ENCODE results near the gene SIRPB2.

Gene SIRPB2

DNA sequence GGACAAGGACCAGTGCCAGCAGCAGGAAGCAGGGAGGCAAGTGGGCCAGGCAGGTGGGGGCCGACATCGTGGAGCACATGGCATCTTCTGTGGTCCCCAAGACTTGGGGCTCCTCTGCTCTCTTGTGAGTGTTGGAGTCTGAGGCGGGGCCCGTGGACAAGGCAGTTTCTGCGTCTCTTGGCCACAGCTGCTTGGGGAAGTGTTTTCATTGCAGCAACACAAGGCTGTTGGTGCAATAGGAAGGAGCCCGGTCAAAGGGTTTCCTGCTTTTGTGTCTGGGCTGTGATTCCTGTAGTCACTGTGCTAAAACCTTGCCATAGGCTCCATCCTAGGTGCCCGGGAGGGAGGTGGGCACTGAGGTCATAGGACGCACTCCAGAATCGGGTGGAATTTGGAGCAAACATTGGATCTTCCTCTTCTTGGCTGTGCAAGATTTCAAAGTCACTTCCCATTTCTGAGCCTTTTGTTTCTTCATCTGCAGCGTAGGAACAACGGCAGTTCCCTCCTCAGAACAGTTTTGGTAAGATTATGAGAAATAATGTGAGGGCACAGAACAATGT lies at the start of gene SIRPB2:
SIRPB2 (minus strand) TSS at position 140 of the 560 bp plus-strand sequence; CDS start at position 79, 61 bp downstream.
- DNase-seq, result peak in 1 of 2 donors; percentile 49

DNA sequence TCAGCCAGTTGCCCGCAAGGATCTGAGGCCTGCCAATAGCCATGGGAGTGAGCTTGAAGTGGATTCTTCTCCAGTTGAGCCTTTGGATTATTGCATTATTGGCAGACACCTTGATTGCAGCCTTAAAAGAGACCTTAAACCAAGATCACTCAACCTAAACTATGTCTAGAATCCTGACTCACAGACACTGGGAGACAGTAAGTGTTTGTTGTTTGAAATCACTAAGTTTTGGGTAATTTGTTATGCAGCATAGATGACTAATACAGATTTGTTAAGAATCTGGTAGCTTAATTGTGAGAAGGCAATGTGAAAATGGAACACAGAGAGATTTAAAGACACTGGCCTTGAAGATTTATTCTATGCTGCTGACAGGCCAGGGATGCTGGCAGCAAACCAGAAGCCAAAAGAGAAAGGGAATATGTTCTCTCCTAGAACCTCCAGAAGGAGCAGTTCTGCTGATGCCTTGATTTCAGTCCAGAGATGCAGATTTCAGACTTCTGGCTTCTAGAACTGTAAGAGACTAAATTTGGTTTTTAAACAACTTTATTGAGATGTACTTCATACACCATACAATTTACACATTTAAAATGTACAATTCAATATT lies 48.7 kb upstream of the SIRPB2 start:
- DNase-seq, result no peak

DNA sequence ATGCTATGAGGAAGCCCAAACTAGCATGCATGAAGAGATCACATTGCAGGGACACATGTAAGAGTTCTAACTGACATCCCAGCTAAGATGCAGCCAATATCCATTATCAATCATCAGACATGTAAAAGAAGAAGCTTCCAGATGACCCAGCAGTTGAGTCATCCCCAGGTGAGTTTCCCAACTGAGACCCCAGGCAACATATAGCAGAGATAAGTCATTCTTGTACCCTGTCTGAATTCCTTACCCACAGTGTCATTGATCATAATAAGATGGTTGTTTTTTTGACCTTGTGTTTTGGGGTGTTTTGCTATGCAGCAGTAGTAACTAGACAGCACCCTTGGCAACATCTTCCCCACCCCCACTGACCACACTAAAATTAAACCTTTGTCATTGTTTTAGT lies 47.4 kb upstream of the SIRPB2 start:
- DNase-seq, result no peak

DNA sequence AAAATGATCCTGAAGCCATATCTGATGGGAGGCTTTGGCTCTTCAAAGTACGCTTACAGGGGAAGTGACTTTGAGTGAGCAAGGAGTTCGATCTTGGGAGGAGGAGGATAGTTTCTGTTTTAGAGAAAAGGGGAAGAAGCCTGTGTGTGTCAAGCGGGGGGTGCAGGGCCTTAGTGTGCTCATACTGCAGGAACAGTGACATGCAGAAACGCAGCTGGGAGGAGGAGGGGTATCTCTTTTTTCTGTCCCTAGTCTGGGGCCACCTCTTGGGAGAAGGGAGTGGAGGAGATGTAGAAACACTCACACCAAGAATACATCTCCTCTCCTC lies 46.5 kb upstream of the SIRPB2 start:
- DNase-seq, result peak; percentile 17 to 67

DNA sequence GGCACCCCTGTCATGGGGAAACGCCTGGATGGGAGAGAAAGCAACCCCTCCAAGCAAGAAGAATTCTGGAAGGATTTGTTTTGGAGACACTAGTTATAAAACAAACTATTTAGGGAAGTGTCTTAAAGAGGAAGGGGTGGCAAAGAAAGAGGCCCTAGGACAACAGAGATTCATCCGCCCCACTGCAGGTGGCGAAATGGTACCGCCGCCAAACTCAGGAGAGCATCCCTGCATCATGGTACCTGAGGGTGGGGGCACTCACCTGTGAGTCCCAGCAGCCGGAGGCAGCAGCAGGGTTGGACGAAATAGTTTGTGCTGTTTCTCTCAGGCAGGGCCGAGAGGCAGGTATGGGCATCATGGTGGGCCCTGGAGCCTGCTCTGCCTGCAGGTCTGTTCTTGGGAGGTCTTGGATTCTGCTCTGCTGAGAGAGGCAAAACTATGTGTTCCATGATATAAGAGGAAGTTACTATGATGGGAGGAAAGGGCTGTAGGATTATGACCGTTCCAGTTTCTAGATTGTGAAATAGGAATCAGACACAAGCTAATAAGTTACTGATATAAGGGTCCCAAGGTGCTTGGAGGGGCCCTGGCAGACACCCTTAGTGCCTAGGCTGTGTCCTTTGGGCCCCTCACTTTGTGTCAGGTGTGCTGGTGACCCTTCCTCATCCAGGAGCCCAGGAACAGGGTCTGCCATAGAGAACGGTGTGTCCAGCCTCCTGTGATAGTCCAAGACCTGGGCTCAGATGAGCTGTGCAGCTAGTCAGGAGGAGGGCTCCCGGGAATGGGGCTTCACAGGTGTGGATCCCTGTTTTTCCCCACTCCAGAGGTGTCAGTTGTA lies 45.9 kb upstream of the SIRPB2 start:
- DNase-seq, result no peak

DNA sequence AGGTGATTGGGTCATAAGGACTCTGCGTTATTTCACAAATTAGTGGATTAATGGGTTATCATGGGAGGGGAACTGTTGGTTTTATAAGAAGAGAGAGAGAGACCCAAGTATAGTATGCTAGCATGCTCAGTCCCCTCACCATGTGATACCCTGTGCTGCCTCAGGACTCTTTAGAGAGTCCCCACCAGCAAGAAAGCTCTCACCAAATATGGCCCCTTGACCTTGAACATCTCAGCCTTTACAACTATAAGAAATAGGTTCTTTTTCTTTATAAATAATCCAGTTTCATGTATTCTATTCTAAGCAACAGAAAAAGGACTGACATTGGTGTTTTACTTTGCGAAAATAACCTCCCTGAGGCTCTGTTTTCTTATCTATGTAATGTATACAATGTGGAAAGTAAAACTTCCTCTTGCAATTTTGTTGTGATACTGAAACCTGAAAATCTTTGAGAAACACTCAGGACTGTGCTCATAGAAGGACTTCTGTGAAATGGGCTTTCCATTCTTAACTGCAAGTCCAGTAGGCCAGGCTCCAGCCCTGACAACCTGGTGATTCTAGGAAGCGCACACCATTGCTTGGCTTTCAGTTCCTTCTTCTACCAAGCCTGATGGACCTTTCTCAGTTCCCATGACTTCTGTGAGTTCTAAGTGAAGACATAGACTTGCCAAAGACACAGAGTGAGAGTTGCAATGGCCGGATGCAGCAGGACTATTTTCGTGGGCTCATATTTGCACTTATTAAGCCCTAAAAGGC lies 44.4 kb upstream of the SIRPB2 start:
- DNase-seq, result peak in 1 of 2 donors; percentile 43

DNA sequence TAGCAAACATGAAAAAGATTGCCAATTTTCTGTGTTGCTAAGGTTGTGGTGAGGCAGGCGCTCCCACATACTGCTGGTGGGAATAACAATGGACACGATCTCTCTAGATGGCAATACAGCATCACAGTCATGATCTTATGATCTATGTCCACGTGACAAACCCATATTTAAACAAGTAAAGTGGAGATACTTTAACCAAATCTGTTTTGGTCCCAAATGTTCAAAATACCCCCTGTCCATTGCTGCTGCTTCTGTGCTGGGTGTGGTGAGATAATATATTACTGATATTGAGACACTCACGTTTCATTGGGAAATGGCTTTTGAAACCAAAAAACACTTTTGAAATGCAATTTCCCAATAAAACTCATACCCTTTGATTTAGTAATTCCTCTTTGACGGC lies 43.3 kb upstream of the SIRPB2 start:
- no peak for DNase-seq

DNA sequence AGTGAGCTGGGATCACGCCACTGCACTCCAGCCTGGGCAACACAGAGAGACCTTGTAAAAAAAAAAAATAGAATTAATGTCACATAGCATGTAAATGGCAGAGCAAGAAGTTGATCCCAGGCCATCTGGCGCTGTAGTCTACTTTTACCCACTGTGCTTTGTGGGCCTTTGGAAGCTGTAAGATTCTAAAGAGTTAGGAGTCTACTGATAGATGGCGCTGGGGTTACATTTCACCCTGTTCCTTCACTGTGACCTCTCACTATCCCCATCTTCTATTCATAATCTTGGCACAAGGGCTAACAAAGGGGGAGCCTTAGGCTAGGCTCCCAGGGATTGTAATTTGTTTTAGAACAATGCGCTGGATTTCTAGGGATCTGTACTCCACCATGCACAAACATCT lies 41.8 kb upstream of the SIRPB2 start:
- DNase-seq, result peak in 1 of 2 donors; percentile 27

DNA sequence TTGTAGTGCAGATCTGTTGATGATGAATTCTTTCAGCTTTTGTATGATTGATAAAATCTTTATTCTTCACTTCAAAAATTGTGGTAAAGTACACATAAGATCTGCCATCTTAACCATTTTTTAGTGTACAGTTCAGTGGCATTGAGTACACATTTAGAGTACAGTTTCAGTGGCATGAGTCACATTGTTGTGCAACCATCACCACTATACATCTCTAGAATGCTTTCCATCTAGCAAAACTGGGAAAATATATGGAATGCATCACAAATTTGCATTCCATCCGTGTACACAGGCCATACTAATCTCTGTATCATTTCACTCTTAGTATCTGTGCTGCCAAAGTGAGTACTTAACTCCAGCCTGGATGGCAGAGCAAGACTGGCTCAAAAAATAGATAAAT lies 37.6 kb upstream of the SIRPB2 start:
- DNase-seq, result no peak

DNA sequence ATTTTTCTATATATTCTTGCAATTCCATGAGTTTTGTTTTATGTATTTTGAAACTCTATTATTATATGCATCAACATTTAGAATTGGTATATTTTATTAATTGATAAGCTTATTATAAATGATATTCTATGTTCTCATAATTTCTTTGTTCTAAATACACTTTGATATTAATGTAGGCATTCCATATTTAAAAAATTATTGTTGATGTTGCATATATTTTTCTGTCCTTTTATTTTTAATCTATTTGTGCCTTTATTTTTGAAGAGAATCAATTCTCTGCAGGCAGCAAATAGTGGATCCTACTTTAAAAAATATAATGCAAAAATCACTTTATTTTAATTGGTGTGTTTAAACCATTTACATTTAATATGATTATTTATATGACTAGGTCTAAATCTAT lies 36.7 kb upstream of the SIRPB2 start:
- no peak for DNase-seq

DNA sequence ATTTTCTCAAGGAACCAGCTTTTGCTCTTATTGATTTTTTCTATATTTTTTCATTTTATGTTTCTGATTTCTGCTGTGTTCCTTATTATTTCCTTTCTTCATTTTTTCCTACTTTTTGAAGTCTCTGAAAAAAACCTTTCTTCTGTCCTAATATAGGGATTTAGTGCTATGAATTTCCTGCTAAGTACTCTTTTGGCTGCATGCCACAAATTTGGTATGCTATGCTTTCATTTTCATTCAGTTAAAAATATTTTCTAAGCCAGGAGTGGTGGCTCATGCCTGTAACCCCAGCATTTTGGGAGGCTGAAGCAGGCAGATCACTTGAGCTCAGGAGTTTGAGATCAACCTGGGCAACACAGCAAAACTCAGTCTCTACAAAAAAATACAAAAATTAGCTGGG lies 35.7 kb upstream of the SIRPB2 start:
- DNase-seq, result no peak

DNA sequence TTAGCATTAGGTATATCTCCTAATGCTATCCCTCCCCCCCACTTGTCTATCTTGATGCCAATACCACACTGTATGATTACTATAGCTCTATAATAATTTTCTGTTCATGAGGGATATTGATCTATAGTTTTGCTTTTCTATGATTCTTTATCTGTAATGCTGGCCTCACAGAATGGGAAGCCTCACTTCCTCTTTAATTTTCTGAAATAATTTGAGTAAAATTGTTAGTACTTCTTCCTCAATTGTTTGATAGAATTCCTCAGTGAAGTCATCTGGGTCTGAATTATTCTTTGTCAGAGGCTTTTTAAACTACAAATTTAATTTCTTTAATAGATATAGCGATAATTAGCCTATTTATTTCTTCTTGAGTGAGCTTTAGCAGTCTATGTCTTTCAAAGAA lies 35.1 kb upstream of the SIRPB2 start:
- DNase-seq, result no peak

DNA sequence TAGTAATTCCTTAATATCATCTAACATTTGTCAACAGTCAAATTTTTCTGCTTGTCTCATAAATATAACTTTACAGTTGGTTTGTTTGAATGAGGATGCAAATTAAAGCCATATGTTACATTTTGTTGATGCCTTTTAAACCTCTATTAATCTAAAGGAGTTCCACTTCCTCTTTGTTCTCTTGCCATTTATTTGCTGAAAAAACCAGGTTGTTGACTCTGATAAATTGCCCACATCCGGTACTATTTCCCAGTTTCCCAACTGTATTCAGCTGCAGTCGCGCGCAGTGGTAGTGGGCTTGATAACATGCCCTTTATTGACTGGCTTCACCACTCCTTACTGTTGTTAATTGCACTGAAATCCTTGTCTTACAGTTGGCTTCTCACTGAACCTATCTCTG lies 32.8 kb upstream of the SIRPB2 start:
- DNase-seq, result no peak

DNA sequence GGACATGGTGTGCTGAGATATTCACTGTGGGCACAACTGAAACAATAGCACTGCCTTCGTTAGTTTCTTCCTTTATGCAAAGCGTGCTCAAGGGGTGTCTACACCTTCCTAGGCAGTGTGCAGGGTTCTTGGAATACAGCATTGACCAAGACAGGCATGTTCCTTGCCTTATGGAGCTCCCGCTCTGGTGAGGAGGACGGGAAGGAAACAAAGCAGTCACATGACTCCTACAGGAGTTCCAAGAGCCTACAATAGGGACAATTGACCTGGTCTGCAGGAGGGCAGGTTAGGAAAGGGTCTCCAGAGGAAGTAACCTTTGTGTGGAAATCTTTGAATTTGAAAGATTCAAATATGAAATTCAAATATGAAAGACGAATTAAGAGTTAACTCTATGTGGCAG lies 25.8 kb upstream of the SIRPB2 start:
- DNase-seq, result no peak

DNA sequence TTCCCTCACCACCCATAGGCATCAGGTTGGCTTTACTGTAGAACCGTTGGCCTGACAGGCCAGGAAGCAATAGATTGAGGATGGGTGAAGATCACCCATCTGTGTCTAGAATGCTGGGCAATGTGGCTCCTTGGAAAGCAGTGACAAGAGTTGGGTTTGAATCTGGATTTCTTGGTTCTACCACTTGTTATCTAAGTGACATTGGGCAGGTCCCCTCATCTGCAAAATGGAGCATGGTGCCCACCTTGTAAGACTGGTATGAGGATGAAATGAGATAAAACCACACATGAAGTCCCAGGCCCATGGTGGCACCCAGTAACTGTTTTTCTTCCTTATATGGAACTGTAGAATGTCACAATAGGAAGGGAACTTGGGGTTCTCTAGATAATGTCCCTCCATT lies 22.6 kb upstream of the SIRPB2 start:
- no peak for DNase-seq

DNA sequence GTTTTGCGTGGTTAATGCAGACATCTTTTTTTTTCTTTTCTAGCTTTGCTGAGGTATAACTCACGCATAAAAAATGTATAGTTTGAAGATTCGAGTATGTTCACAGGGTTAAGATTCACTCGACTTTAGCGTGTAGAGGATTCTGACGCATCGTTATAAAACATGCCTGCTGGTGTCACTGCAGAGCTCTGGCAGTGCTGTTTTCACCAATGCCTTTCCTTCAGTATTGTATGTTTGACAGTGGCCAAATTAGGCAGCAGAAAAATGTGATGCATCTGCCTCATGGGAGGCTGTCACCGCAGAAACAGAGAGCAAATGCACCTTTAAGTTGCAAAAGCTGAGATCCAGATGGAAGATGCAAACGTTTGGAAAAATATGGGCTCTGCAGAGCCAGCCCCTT lies 18.0 kb upstream of the SIRPB2 start:
- DNase-seq, result peak; percentile 37

DNA sequence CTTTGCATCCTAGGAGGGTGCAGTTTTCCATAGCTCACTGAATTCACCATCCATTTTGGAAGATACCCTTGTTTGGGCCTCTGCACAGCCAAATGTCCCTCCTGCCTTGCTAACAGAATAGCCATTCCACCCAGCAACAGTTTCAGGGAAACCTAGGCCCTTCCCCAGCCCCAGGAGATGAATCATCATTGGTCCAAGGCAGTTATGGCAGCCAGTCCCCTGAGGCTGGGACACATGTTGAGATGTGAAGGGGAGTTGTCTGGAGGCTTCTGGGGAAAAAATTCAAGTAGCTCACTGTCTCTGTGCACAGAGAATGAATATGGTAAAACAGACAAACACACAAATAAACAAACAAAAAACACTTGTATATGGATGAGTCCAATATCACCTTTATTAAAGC lies 17.4 kb upstream of the SIRPB2 start:
- no peak for DNase-seq

DNA sequence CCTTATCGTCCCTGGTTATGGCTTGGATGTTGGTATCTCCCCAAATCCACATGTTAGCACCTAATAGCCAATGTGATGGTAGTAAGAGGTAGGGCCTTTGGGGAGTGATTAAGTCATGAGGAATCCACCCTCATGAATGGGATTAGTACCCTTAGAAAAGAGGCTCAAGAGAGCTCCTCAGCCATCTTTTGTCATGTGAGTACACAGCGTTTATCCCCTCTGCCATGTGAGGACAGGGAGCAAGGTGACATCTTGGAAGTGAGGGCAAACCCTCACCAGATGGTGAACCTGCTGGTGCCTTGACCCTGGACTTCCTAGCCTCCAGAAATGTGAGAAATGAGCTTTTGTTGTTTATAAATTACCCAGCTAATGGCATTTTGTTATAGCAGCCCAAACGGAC lies 16.1 kb upstream of the SIRPB2 start:
- DNase-seq, result no peak

DNA sequence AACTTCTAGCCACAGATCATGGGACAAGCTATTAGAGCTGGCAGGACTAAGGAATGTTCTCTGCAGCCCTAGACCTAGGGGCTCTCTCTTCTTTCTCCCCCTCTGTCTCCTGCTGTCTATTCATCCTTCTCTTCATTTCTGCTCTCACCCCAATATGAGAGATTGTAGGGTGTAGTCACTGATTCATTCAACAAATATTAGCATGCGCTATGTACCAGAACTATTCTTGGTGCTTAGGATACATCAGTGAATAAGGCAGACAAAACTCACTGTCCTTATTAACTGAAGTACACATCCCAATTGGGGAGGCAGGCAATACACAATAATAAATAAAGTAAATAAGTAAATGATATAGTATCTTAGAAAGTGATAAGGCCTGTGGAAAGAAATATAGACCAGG lies 14.7 kb upstream of the SIRPB2 start:
- no peak for DNase-seq

DNA sequence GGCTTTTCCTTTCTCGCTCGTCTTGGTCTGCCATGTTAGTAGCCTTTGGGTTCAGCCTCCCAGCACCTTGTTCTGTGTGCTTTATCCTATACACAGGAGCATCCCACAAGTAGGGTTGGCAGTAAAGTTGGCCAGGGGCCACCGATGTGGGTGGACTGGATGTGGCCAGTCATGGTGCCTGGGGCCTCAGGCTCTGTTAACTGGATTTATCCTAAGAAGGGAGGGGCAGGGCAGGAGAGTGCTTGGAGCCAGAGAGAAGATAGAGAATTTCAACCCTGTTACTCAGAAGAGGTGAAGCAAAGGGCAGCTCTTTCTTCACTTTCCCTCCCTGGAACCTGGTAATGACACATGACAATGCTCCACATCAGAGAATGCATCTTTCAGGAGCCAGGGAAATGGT lies 14.1 kb upstream of the SIRPB2 start:
- no peak for DNase-seq

DNA sequence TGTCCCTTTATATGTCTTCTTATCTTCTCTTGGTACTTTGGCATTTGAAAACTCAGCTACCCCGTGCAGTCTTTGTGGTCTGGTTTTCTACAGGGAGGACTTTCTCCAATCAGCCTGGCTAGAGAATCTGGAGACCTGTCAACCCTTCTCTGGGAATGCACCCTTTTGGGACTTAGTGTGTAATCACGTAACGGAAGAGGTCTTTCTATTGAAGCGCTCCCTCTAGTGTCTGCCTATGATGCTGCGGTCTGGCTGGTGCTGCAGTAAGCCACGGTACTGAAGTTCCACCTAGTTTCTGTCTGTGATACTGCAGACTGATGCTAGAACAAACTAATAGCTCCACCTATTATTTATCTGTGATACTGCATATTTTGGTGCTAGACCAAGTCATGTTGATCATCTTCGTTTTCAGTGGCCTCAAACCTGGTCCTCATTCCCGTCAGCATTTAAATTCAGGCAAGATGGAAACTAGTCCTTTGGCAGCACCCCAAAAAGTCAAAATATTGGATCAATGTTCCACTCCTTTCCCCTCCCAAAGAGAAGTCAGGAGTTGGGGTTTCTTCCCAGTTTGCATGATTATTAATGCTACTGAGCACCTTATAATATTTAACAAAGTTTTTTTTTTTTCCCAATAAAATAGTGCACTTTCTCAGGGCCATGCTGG lies 12.5 kb upstream of the SIRPB2 start:
- peak; percentile 87 to 88 for DNase-seq

DNA sequence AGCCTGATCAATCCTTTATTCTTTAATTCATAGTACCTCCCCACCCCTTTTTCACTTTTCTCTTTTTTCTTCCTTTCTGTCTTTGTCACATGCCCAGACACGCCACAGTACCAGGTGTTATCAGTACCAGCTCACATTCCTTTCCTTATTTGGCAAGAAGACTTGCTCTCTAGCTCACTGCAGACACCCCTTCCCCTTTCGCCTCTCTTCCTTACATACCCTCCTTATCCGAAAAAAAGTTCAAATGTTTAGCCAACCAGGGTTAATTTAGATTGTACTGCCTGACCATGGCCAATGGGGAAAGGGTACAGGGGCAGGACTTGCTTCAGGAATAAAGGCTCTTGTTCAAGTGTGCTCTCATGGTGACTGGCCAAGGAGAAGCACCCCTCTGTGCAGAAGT lies 9.3 kb upstream of the SIRPB2 start:
- DNase-seq, result no peak

Data from CD4-positive, alpha-beta T cell treated with Interleukin-4 for 1 hour (primary cell).